Activated CD8-positive, alpha-beta T cell treated with anti-CD3 and anti-CD28 coated beads, Interleukin-2, amount 10 ng/mL, durations not matched to agents 7 days and 5 days (primary cell): ENCODE results near the gene PRKD2. TPM values are rescaled to one million over a fixed set of nuclear protein-coding genes. Genes with fewer than 3 reads are reported as not detected.

ENCODE experiments used
- ATAC-seq: fragments of 150-1000 bp; cut with Tn5 transposase; one replicate; pipeline ENCODE4 v1.10.0; 2021; ENCODE audit warnings: moderate library complexity
- CTCF ChIA-PET: fragments of 350-600 bp; sonication (Branson Sonifier 250); formaldehyde crosslinking; loops from one replicate; lab custom pipeline; 2021; ENCODE audit warnings: antibody characterized with exemption; lab: Charles Lee
- POLR2A ChIA-PET: fragments of 350-600 bp; sonication (Branson Sonifier 250); formaldehyde crosslinking; loops from one replicate; lab custom pipeline; 2021; ENCODE audit warnings: antibody characterized with exemption; lab: Charles Lee
- DNase-seq: peaks from one replicate; pipeline ENCODE4 v3.0.0-alpha.2; 2020
- H3K27ac Mint-ChIP-seq: one replicate; pipeline ENCODE4 v1.8.0; 2021; ENCODE audit warnings: mild to moderate bottlenecking, mixed read lengths
- H3K27me3 Mint-ChIP-seq: one replicate; pipeline ENCODE4 v1.8.0; 2021; ENCODE audit warnings: low read depth, mixed read lengths
- H3K36me3 Mint-ChIP-seq: one replicate; pipeline ENCODE4 v1.8.0; 2021; ENCODE audit warnings: low read depth, mixed read lengths
- H3K4me1 Mint-ChIP-seq: one replicate; pipeline ENCODE4 v1.8.0; 2021; ENCODE audit warnings: low read depth, mixed read lengths
- H3K4me3 Mint-ChIP-seq: one replicate; pipeline ENCODE4 v1.8.0; 2021; ENCODE audit warnings: mild to moderate bottlenecking, mixed read lengths
- H3K9me3 Mint-ChIP-seq: one replicate; pipeline ENCODE4 v1.8.0; 2022; ENCODE audit warnings: mixed read lengths; ENCODE audit not compliant: insufficient read depth
- total RNA-seq, 2 experiments: library from RNA; stranded (reverse); gene quantifications; one replicate each; pipeline ENCODE4 v1.2.3, GENCODE V29; 2021

Gene PRKD2
- total RNA-seq, 2 experiments from 2014 or later = 161 to 166 TPM

GRCh38 chr19:46739290-46739771, 22.4 kb upstream of the PRKD2 start:
- Mint-ChIP-seq H3K27ac (no peak overlapping the region), H3K4me3 (no peak overlapping the region), H3K9me3 (no peaks in the 10 kb centered on the region), H3K27me3 (no peaks in the 10 kb centered on the region), H3K36me3 (peaks cover 48% of the 10 kb centered on the region), H3K4me1 (peaks cover 25% of the 10 kb centered on the region)
- no peak for DNase-seq
- ATAC-seq = no peak
- CTCF ChIA-PET = no interaction called here
- POLR2A ChIA-PET = no interaction called here

- Mint-ChIP-seq H3K27ac (no peak overlapping the region), H3K27me3 (no peaks in the 10 kb centered on the region), H3K4me3 (no peak overlapping the region), H3K36me3 (peaks cover 50% of the 10 kb centered on the region), H3K9me3 (no peaks in the 10 kb centered on the region), H3K4me1 (peaks cover 11% of the 10 kb centered on the region)
- no peak for DNase-seq
- ATAC-seq = no peak
- CTCF ChIA-PET = interaction anchor here (1.0 to 1.7 kb wide), 5 partner anchors 9 to 76 kb away, joined by 3 to 6 read pairs (median 3); no protein-coding TSS in a partner anchor
- POLR2A ChIA-PET = no interaction called here
Measured at GRCh38 chr19:46737761-46738171, 20.9 kb upstream of the PRKD2 start.

- POLR2A ChIA-PET = no interaction called here
- no peaks in the 10 kb centered on the region for H3K9me3 Mint-ChIP-seq
- peaks cover 48% of the 10 kb centered on the region for H3K36me3 Mint-ChIP-seq
- DNase-seq (no peak), ATAC-seq (no peak)
- H3K4me1 Mint-ChIP-seq = peaks cover 9% of the 10 kb centered on the region
- CTCF ChIA-PET = interaction anchor here (1.0 to 1.7 kb wide), 5 partner anchors 9 to 76 kb away, joined by 3 to 6 read pairs (median 3); no protein-coding TSS in a partner anchor
- H3K27ac Mint-ChIP-seq = no peak overlapping the region
- no peaks in the 10 kb centered on the region for H3K27me3 Mint-ChIP-seq
- no peak overlapping the region for H3K4me3 Mint-ChIP-seq
Measured at GRCh38 chr19:46737298-46737654, 20.4 kb upstream of the PRKD2 start.

GRCh38 chr19:46736531-46737297, 19.8 kb upstream of the PRKD2 start:
- CTCF ChIA-PET = interaction anchor here (1.0 to 2.9 kb wide), 6 partner anchors 8 to 75 kb away, joined by 3 to 10 read pairs (median 4); no protein-coding TSS in a partner anchor
- Mint-ChIP-seq H3K4me3 (no peak overlapping the region), H3K36me3 (peaks cover 48% of the 10 kb centered on the region), H3K4me1 (peaks cover 9% of the 10 kb centered on the region), H3K27me3 (no peaks in the 10 kb centered on the region), H3K27ac (no peak overlapping the region), H3K9me3 (no peaks in the 10 kb centered on the region)
- DNase-seq = no peak
- POLR2A ChIA-PET = no interaction called here
- ATAC-seq = no peak

GRCh38 chr19:46733690-46734292, 16.9 kb upstream of the PRKD2 start:
- POLR2A ChIA-PET = interaction anchor here (0.5 kb wide), 1 partner anchor 20 kb away, joined by 4 read pairs; no protein-coding TSS in a partner anchor
- Mint-ChIP-seq H3K4me3 (no peak overlapping the region), H3K36me3 (peaks cover 58% of the 10 kb centered on the region), H3K9me3 (no peaks in the 10 kb centered on the region), H3K27ac (no peak overlapping the region), H3K27me3 (no peaks in the 10 kb centered on the region), H3K4me1 (peaks cover 19% of the 10 kb centered on the region)
- no peak for ATAC-seq
- no peak for DNase-seq
- CTCF ChIA-PET = interaction anchor here (1.1 to 2.9 kb wide), 3 partner anchors 20 to 77 kb away, joined by 3 to 10 read pairs (median 3); partner anchors contain the start of gene DACT3

- POLR2A ChIA-PET = interaction anchor here (0.5 kb wide), 1 partner anchor 19 kb away, joined by 4 read pairs; no protein-coding TSS in a partner anchor
- no peak for DNase-seq
Measured at GRCh38 chr19:46732966-46733689, 16.2 kb upstream of the PRKD2 start.

GRCh38 chr19:46732172-46732938, 15.4 kb upstream of the PRKD2 start:
- ChIA-PET CTCF (interaction anchor here (1.3 to 5.1 kb wide), 4 partner anchors 11 to 70 kb away, joined by 4 to 47 read pairs (median 26); partner anchors contain the start of genes DACT3, FKRP and PRKD2), POLR2A (no interaction called here)
- DNase-seq = no peak
- Mint-ChIP-seq H3K9me3 (no peaks in the 10 kb centered on the region), H3K4me3 (no peak overlapping the region), H3K36me3 (peaks cover 55% of the 10 kb centered on the region), H3K27ac (peak overlapping the region; percentile 58), H3K27me3 (no peaks in the 10 kb centered on the region), H3K4me1 (peaks cover 25% of the 10 kb centered on the region)
- no peak for ATAC-seq

More at GRCh38 chr19:46732966-46733689, 16.2 kb upstream of the PRKD2 start:
- Mint-ChIP-seq H3K27ac (no peak overlapping the region), H3K4me1 (peaks cover 25% of the 10 kb centered on the region), H3K36me3 (peaks cover 60% of the 10 kb centered on the region), H3K9me3 (no peaks in the 10 kb centered on the region), H3K4me3 (no peak overlapping the region), H3K27me3 (no peaks in the 10 kb centered on the region)
- CTCF ChIA-PET = interaction anchor here (1.1 to 2.9 kb wide), 3 partner anchors 21 to 78 kb away, joined by 3 to 10 read pairs (median 3); partner anchors contain the start of gene DACT3
- ATAC-seq = no peak

GRCh38 chr19:46731584-46731983, 14.7 kb upstream of the PRKD2 start:
- ChIA-PET POLR2A (interaction anchor here (0.6 to 1.4 kb wide), 2 partner anchors 14 to 27 kb away, joined by 3 read pairs; no protein-coding TSS in a partner anchor), CTCF (interaction anchor here (1.3 to 5.1 kb wide), 5 partner anchors 12 to 69 kb away, joined by 4 to 84 read pairs (median 28); partner anchors contain the start of genes DACT3, FKRP and PRKD2)
- H3K4me3 Mint-ChIP-seq = no peak overlapping the region
- no peak for ATAC-seq
- H3K4me1 Mint-ChIP-seq = peaks cover 25% of the 10 kb centered on the region
- DNase-seq = no peak
- H3K27me3 Mint-ChIP-seq = no peaks in the 10 kb centered on the region
- peaks cover 55% of the 10 kb centered on the region for H3K36me3 Mint-ChIP-seq
- peak overlapping the region; percentile 58 for H3K27ac Mint-ChIP-seq
- no peaks in the 10 kb centered on the region for H3K9me3 Mint-ChIP-seq

GRCh38 chr19:46731007-46731501, 14.1 kb upstream of the PRKD2 start:
- DNase-seq = no peak
- ATAC-seq = no peak
- Mint-ChIP-seq H3K9me3 (no peaks in the 10 kb centered on the region), H3K27ac (peak overlapping the region; percentile 58), H3K4me1 (peaks cover 25% of the 10 kb centered on the region), H3K27me3 (no peaks in the 10 kb centered on the region), H3K36me3 (peaks cover 58% of the 10 kb centered on the region), H3K4me3 (no peak overlapping the region)
- ChIA-PET CTCF (interaction anchor here (1.0 to 5.1 kb wide), 6 partner anchors 12 to 91 kb away, joined by 3 to 84 read pairs (median 26); partner anchors contain the start of genes DACT3, FKRP and PRKD2), POLR2A (interaction anchor here (0.6 to 1.4 kb wide), 2 partner anchors 14 to 27 kb away, joined by 3 read pairs; no protein-coding TSS in a partner anchor)

GRCh38 chr19:46730595-46730994, 13.7 kb upstream of the PRKD2 start:
- Mint-ChIP-seq H3K27ac (peak overlapping the region; percentile 58), H3K27me3 (no peaks in the 10 kb centered on the region)

More at GRCh38 chr19:46730595-46730994, 13.7 kb upstream of the PRKD2 start:
- no peak for DNase-seq
- Mint-ChIP-seq H3K4me1 (peaks cover 25% of the 10 kb centered on the region), H3K4me3 (no peak overlapping the region), H3K36me3 (peaks cover 62% of the 10 kb centered on the region), H3K9me3 (no peaks in the 10 kb centered on the region)
- ChIA-PET POLR2A (interaction anchor here (1.0 to 1.4 kb wide), 2 partner anchors 15 kb away, joined by 3 read pairs; no protein-coding TSS in a partner anchor), CTCF (interaction anchor here (1.0 to 5.1 kb wide), 5 partner anchors 13 to 91 kb away, joined by 3 to 84 read pairs (median 28); partner anchors contain the start of genes DACT3, FKRP and PRKD2)
- no peak for ATAC-seq
